ENCODE measurements around the gene TIPIN.

TIPIN gene

GRCh38 chr15:66296186-66296585, 60.3 kb downstream of the TIPIN start:
- DNase-seq = no peak

GRCh38 chr15:66294932-66295235, 61.6 kb downstream of the TIPIN start:
- DNase-seq = no peak

- DNase-seq = peak; percentile 34
Observed at GRCh38 chr15:66294157-66294931, 62.1 kb downstream of the TIPIN start.

GRCh38 chr15:66293419-66294156, 62.9 kb downstream of the TIPIN start, which contains the start of gene DIS3L:
Gene DIS3L (plus strand): TSS chr15:66293568. CDS start chr15:66293597, 29 bp downstream.
- DNase-seq = peak; percentile 70

GRCh38 chr15:66292571-66293418, 63.7 kb downstream of the TIPIN start:
- DNase-seq = no peak

- DNase-seq = no peak
Observed at GRCh38 chr15:66291816-66292570, 64.5 kb downstream of the TIPIN start.

GRCh38 chr15:66290518-66290917, 66.0 kb downstream of the TIPIN start:
- DNase-seq = peak; percentile 11

- DNase-seq = no peak
Observed at GRCh38 chr15:66290007-66290406, 66.5 kb downstream of the TIPIN start.

GRCh38 chr15:66288551-66289185, 67.8 kb downstream of the TIPIN start:
- DNase-seq = no peak

GRCh38 chr15:66288093-66288492, 68.4 kb downstream of the TIPIN start:
- no peak for DNase-seq

GRCh38 chr15:66287461-66288057, 68.9 kb downstream of the TIPIN start:
- no peak for DNase-seq

Measured in activated CD4-positive, alpha-beta T cell treated with anti-CD3 and anti-CD28 coated beads for 48 hours (primary cell).